GM23248 (cell line): ENCODE data around the gene PALM. TPM values are rescaled to one million over a fixed set of nuclear protein-coding genes. Genes with fewer than 3 reads are reported as not detected.

ENCODE experiments used
- DNase-seq: peaks from one replicate; pipeline ENCODE4 v3.0.0-alpha.2; 2015
- H2AFZ ChIP-seq: fragments of 200-600 bp; sonication (generic); 2 replicates; pipeline ENCODE4 v1.6.1; 2016; ENCODE audit warnings: antibody characterized with exemption
- H3F3A ChIP-seq: fragments of 200-600 bp; sonication (generic); 2 replicates; pipeline ENCODE4 v1.6.1; 2016; ENCODE audit warnings: mild to moderate bottlenecking, antibody characterized with exemption, mixed run types; ENCODE audit not compliant: insufficient read depth
- H3K27ac ChIP-seq: fragments of 200-600 bp; sonication (generic); 2 replicates; pipeline ENCODE4 v1.5.1; 2016; ENCODE audit warnings: mild to moderate bottlenecking
- H3K27me3 ChIP-seq: fragments of 200-600 bp; sonication (generic); replicated peaks from 2 replicates; pipeline ENCODE4 v1.6.1; 2016; ENCODE audit warnings: mild to moderate bottlenecking; ENCODE audit not compliant: insufficient read depth
- H3K36me3 ChIP-seq: fragments of 200-600 bp; sonication (generic); 2 replicates; pipeline ENCODE4 v1.6.1; 2016; ENCODE audit warnings: low read depth, mild to moderate bottlenecking
- H3K4me1 ChIP-seq: fragments of 200-600 bp; sonication (generic); 2 replicates; pipeline ENCODE4 v1.6.1; 2016; ENCODE audit warnings: mild to moderate bottlenecking; ENCODE audit not compliant: insufficient read depth
- H3K4me2 ChIP-seq: fragments of 200-600 bp; sonication (generic); one replicate; pipeline ENCODE4 v1.6.1; 2016; ENCODE audit warnings: mild to moderate bottlenecking; ENCODE audit not compliant: unreplicated experiment
- H3K4me3 ChIP-seq: fragments of 200-600 bp; sonication (generic); 2 replicates; pipeline ENCODE4 v1.5.1; 2016; ENCODE audit warnings: mild to moderate bottlenecking
- H3K79me2 ChIP-seq: fragments of 200-600 bp; sonication (generic); 2 replicates; pipeline ENCODE4 v1.6.1; 2016; ENCODE audit warnings: mild to moderate bottlenecking; ENCODE audit not compliant: insufficient read depth
- H3K9ac ChIP-seq: fragments of 200-600 bp; sonication (generic); 2 replicates; pipeline ENCODE4 v1.6.1; 2016; ENCODE audit warnings: mild to moderate bottlenecking
- H3K9me2 ChIP-seq: fragments of 200-600 bp; sonication (generic); 2 replicates; pipeline ENCODE4 v1.6.1; 2016; ENCODE audit warnings: mixed run types, mild to moderate bottlenecking, moderate library complexity; ENCODE audit not compliant: insufficient read depth
- H3K9me3 ChIP-seq: fragments of 200-600 bp; sonication (generic); one replicate; pipeline ENCODE4 v1.6.1; 2017; ENCODE audit warnings: low read depth
- H4K20me1 ChIP-seq: fragments of 200-600 bp; sonication (generic); 2 replicates; pipeline ENCODE4 v1.6.0; 2016; ENCODE audit not compliant: insufficient read depth
- EZH2 ChIP-seq: fragments of 200-600 bp; sonication (generic); IDR thresholded peaks from 2 replicates; pipeline ENCODE4 v1.6.1; 2018; ENCODE audit warnings: antibody characterized with exemption, mild to moderate bottlenecking; ENCODE audit not compliant: insufficient read depth, poor library complexity, severe bottlenecking
- EZH2phosphoT487 ChIP-seq: fragments of 200-600 bp; sonication (generic); IDR thresholded peaks from 2 replicates; pipeline ENCODE4 v1.6.1; 2018; ENCODE audit warnings: antibody characterized with exemption, moderate library complexity, mild to moderate bottlenecking, low read depth; ENCODE audit not compliant: insufficient read depth
- WGBS, 2 experiments: methylation state at CpG; one replicate each; pipeline ENCODE4 v1.1.6; 2015 to 2017; ENCODE audit warnings: low lambda C conversion rate in 2 of 2, low coverage in 1 of 2; ENCODE audit errors: missing lambda C conversion rate in 2 of 2; 5-methylcytosine and 5-hydroxymethylcytosine counted together
- in situ Hi-C: fragments of 300-500 bp; cut with MboI; formaldehyde crosslinking; loops from 2 replicates; pipeline ENCODE4 v1.15.0; 2020
- polyA plus RNA-seq: library from polyadenylated mRNA; unstranded; fragments of >200 nt; fragmentation: Nextera tagmentation; extraction: Ambion mirVana; gene quantifications from 2 replicates; pipeline ENCODE4 v1.2.1, GENCODE V29; 2016
- total RNA-seq: library from RNA; depleted of rRNA; stranded (reverse); fragments of >200 nt; shearing (Covaris generic); gene quantifications from 2 replicates; pipeline ENCODE4 v1.2.3, GENCODE V29; 2014

Gene PALM
- total and polyA plus RNA-seq, 2 experiments from 2014 or later: 0.36 to 2.7 TPM

DNA sequence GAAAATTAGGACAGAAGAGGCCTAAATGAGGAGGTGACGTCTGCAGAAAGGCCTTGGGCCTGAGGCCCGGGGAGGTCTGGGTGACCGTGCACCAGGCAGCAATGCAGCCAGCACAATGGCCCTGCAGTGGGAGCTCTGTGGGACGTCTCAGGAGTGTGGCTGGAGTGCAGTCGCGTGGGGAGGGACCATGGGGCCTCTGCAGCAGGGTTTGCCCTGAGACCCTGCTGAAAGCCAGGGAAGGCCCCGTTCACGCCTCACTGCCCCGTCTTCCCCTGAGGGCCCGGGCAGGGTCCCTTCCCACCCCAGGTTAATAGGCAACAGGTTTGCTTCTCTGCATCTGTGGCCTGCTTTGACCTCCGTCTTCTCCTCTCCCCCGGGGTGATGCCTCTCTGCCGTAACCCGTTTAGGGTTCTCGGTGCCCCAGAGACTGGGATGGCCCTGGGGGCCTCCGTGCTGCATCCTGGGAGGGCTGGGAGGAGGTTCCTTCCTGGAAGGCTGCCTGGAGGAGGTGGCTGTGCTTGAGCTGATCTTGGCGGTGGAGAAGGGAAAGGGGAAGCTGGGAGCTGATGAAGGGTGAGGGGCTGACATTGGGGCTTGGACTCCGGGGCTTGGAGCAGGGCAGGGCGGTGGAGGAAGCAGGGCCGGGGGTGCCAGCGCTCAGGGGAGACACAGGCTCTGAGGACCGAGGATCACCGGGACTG, 9.7 kb downstream of the PALM start:
- in situ Hi-C loops: no loop called here
- H3K9me3 ChIP-seq: no peaks in the 10 kb centered on the region
- H3K4me1 ChIP-seq: no peaks in the 10 kb centered on the region
- no peak overlapping the region for H3K4me2 ChIP-seq
- H2AFZ ChIP-seq: no peak overlapping the region
- DNase-seq: no peak
- H4K20me1 ChIP-seq: no peaks in the 10 kb centered on the region
- no peak overlapping the region for H3K4me3 ChIP-seq
- no peaks in the 10 kb centered on the region for H3K79me2 ChIP-seq
- no peak overlapping the region for H3K9ac ChIP-seq
- 0 out of 2 replicates have a peak, but pooled peaks cover 5% of the 10 kb centered on the region for H3K27me3 ChIP-seq
- 47 to 52% methylated on average over 16 to 23 of the region's 23 CpGs for WGBS, 2 experiments
- no peaks in the 10 kb centered on the region for H3K36me3 ChIP-seq
- H3K27ac ChIP-seq: no peak overlapping the region
- TF ChIP-seq EZH2phosphoT487: no peak
- no peaks in the 10 kb centered on the region for H3K9me2 ChIP-seq
- no peaks in the 10 kb centered on the region for H3F3A ChIP-seq

- H3K4me1 ChIP-seq: no peaks in the 10 kb centered on the region
- H3K79me2 ChIP-seq: no peaks in the 10 kb centered on the region
- WGBS, 2 experiments: 3 to 5% methylated on average over 28 to 47 of the region's 54 CpGs
- no peak overlapping the region for H3K4me2 ChIP-seq
- no peaks in the 10 kb centered on the region for H3K36me3 ChIP-seq
- no peak overlapping the region for H2AFZ ChIP-seq
- TF ChIP-seq EZH2 (no peak), EZH2phosphoT487 (no peak)
- no peaks in the 10 kb centered on the region for H3K9me2 ChIP-seq
- no peak overlapping the region for H3K4me3 ChIP-seq
- in situ Hi-C loops: no loop called here
- H3K9ac ChIP-seq: no peak overlapping the region
- H3K9me3 ChIP-seq: no peaks in the 10 kb centered on the region
- 0 out of 2 replicates have a peak, but pooled peaks cover 5% of the 10 kb centered on the region for H3K27me3 ChIP-seq
- H4K20me1 ChIP-seq: no peaks in the 10 kb centered on the region
- no peaks in the 10 kb centered on the region for H3F3A ChIP-seq
- peak; percentile 70 for DNase-seq
- no peak overlapping the region for H3K27ac ChIP-seq
These were observed 10.3 kb downstream of the PALM start for GRCh38 chr19:718991-719512.

DNA sequence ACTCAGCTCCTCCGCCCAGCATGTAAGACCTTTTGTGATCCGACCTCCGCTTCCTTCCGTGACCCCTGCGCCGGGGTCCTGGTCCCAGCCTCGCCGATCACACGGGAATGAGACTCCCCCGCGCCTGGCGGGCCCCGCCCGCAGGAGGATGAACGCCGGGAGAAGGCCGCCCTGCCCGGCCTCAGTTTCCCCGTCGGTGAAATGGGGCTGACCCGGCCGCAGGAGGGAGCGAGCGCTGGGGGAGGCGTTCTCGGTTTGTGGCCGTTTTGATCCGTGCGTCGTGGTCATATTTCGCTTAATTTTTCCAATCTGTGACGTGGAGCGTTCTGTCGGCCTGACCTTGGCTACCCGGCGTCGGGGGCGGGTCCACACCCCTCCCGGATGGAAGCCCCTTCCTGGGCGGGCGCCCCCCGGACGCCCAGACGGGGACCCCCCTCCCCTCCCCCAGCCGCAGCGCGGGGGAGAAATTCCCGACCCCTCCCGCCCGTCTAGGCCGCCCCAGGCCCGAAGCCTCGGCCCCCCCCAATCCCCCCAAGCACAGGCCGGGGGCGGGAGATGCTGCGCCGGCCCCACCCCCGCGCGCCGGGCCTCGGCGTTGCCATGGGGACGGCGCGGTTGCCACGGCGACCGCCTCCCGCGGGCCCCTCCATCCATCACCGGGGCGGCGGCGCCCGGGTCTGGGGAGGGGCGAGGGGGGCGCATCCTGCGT, 11.1 kb downstream of the PALM start:
- Histone ChIP-seq H3K9me3 (no peaks in the 10 kb centered on the region), H3K4me3 (no peak overlapping the region), H3K27ac (no peak overlapping the region), H3K27me3 (0 out of 2 replicates have a peak, but pooled peaks cover 5% of the 10 kb centered on the region), H3K36me3 (no peaks in the 10 kb centered on the region), H3K9me2 (no peaks in the 10 kb centered on the region), H3F3A (no peaks in the 10 kb centered on the region), H3K4me1 (no peaks in the 10 kb centered on the region), H3K79me2 (no peaks in the 10 kb centered on the region), H4K20me1 (no peaks in the 10 kb centered on the region), H3K9ac (no peak overlapping the region), H2AFZ (no peak overlapping the region), H3K4me2 (no peak overlapping the region)
- DNase-seq: no peak
- in situ Hi-C loops: no loop called here
- no peak for TF ChIP-seq EZH2
- WGBS, 2 experiments: 34 to 36% methylated on average over 42 to 64 of the region's 79 CpGs

GRCh38 chr19:720345-721160, 11.8 kb downstream of the PALM start:
- H3K9me2 ChIP-seq: no peaks in the 10 kb centered on the region
- H3K9ac ChIP-seq: no peak overlapping the region
- H2AFZ ChIP-seq: no peak overlapping the region
- H3K4me2 ChIP-seq: no peak overlapping the region
- no peak for TF ChIP-seq EZH2
- TF ChIP-seq EZH2phosphoT487: no peak
- DNase-seq: no peak
- H4K20me1 ChIP-seq: no peaks in the 10 kb centered on the region
- H3K9me3 ChIP-seq: no peaks in the 10 kb centered on the region
- H3K27ac ChIP-seq: no peak overlapping the region
- H3K36me3 ChIP-seq: no peaks in the 10 kb centered on the region
- no peaks in the 10 kb centered on the region for H3K4me1 ChIP-seq
- 34 to 55% methylated on average over 13 to 56 of the region's 58 CpGs for WGBS, 2 experiments
- H3K79me2 ChIP-seq: no peaks in the 10 kb centered on the region
- in situ Hi-C loops: no loop called here
- H3K27me3 ChIP-seq: 0 out of 2 replicates have a peak, but pooled peaks cover 5% of the 10 kb centered on the region
- no peak overlapping the region for H3K4me3 ChIP-seq
- H3F3A ChIP-seq: no peaks in the 10 kb centered on the region
